Duodenal mucosa (tissue), 2 donors: ENCODE data around the gene C1orf167.

ENCODE experiments used
- H3K27ac ChIP-seq: one replicate; pipeline ENCODE4 v1.7.0; 2013; ENCODE audit warnings: low read depth, low read length
- H3K27me3 ChIP-seq, 2 donors: one replicate each; pipeline ENCODE4 v1.7.0; 2013; ENCODE audit warnings: low read length in 2 of 2, control low read depth in 1 of 2; ENCODE audit not compliant: insufficient read depth in 2 of 2, control insufficient read depth in 1 of 2
- H3K36me3 ChIP-seq, 2 donors: one replicate each; pipeline ENCODE4 v1.7.0; 2013; ENCODE audit warnings: low read length in 2 of 2, control low read depth in 1 of 2; ENCODE audit not compliant: insufficient read depth in 2 of 2, control insufficient read depth in 1 of 2
- H3K4me1 ChIP-seq, 2 donors: one replicate each; pipeline ENCODE4 v1.7.0; 2013; ENCODE audit warnings: low read length in 2 of 2, control low read depth in 1 of 2; ENCODE audit not compliant: insufficient read depth in 2 of 2, control insufficient read depth in 1 of 2
- H3K4me3 ChIP-seq, 2 donors: one replicate each; pipeline ENCODE4 v1.7.0; 2013; ENCODE audit warnings: low read length in 2 of 2, low read depth in 1 of 2
- H3K9ac ChIP-seq, 2 donors: one replicate each; pipeline ENCODE4 v1.7.0; 2013; ENCODE audit warnings: low read length in 2 of 2, low read depth in 1 of 2
- H3K9me3 ChIP-seq, 2 donors: one replicate each; pipeline ENCODE4 v1.7.0; 2013; ENCODE audit warnings: low read length in 2 of 2, control low read depth in 1 of 2; ENCODE audit not compliant: control insufficient read depth in 1 of 2

The C1orf167 gene

GRCh38 chr1:11783556-11783955 is 21.6 kb downstream of the C1orf167 start:
- no peaks in the 10 kb centered on the region for H3K36me3 ChIP-seq
- no peak overlapping the region for H3K4me3 ChIP-seq
- no peaks in the 10 kb centered on the region for H3K9me3 ChIP-seq
- H3K27ac ChIP-seq = no peak overlapping the region
- H3K4me1 ChIP-seq = peaks cover 26 to 34% of the 10 kb centered on the region in 2 donors
- no peak overlapping the region for H3K9ac ChIP-seq
- no peaks in the 10 kb centered on the region for H3K27me3 ChIP-seq

GRCh38 chr1:11784256-11784992 is 22.4 kb downstream of the C1orf167 start:
- H3K27ac ChIP-seq = peak overlapping the region; percentile 10
- H3K36me3 ChIP-seq = peaks cover 0 to under 1% of the 10 kb centered on the region in 2 donors
- peaks cover 30 to 38% of the 10 kb centered on the region in 2 donors for H3K4me1 ChIP-seq
- H3K27me3 ChIP-seq = no peaks in the 10 kb centered on the region
- peak overlapping the region in 1 of 2 donors; percentile 48 for H3K4me3 ChIP-seq
- no peaks in the 10 kb centered on the region for H3K9me3 ChIP-seq
- H3K9ac ChIP-seq = no peak overlapping the region

- peak overlapping the region; percentile 30 to 48 for H3K4me3 ChIP-seq
- H3K36me3 ChIP-seq = peaks cover 0 to 8% of the 10 kb centered on the region in 2 donors
- H3K4me1 ChIP-seq = peaks cover 38 to 45% of the 10 kb centered on the region in 2 donors
- H3K27me3 ChIP-seq = no peaks in the 10 kb centered on the region
- H3K9ac ChIP-seq = no peak overlapping the region
- H3K9me3 ChIP-seq = no peaks in the 10 kb centered on the region
- H3K27ac ChIP-seq = no peak overlapping the region
Observed at GRCh38 chr1:11784993-11785769, 23.2 kb downstream of the C1orf167 start.

GRCh38 chr1:11786168-11786567 is 24.2 kb downstream of the C1orf167 start:
- Histone ChIP-seq H3K4me3 (no peak overlapping the region), H3K9me3 (no peaks in the 10 kb centered on the region), H3K9ac (no peak overlapping the region), H3K36me3 (peaks cover 0 to 13% of the 10 kb centered on the region in 2 donors), H3K27me3 (no peaks in the 10 kb centered on the region), H3K4me1 (peaks cover 46 to 53% of the 10 kb centered on the region in 2 donors), H3K27ac (no peak overlapping the region)

GRCh38 chr1:11787251-11787803 is 25.3 kb downstream of the C1orf167 start:
- Histone ChIP-seq H3K36me3 (peaks cover 5 to 21% of the 10 kb centered on the region in 2 donors), H3K9ac (peak overlapping the region; percentile 6 to 38), H3K9me3 (no peaks in the 10 kb centered on the region), H3K4me1 (peaks cover 53 to 58% of the 10 kb centered on the region in 2 donors), H3K4me3 (peak overlapping the region in 1 of 2 donors; percentile 33), H3K27ac (peak overlapping the region; percentile 39), H3K27me3 (no peaks in the 10 kb centered on the region)

GRCh38 chr1:11787804-11788436 is 25.9 kb downstream of the C1orf167 start:
- H3K36me3 ChIP-seq = peaks cover 7 to 27% of the 10 kb centered on the region in 2 donors
- peaks cover 53 to 58% of the 10 kb centered on the region in 2 donors for H3K4me1 ChIP-seq
- peak overlapping the region in 1 of 2 donors; percentile 38 for H3K9ac ChIP-seq
- H3K4me3 ChIP-seq = no peak overlapping the region
- no peaks in the 10 kb centered on the region for H3K27me3 ChIP-seq
- no peaks in the 10 kb centered on the region for H3K9me3 ChIP-seq
- peak overlapping the region; percentile 11 for H3K27ac ChIP-seq

GRCh38 chr1:11788549-11789053 is 26.6 kb downstream of the C1orf167 start:
- no peak overlapping the region for H3K27ac ChIP-seq
- H3K4me3 ChIP-seq = no peak overlapping the region
- peaks cover 53 to 58% of the 10 kb centered on the region in 2 donors for H3K4me1 ChIP-seq
- H3K27me3 ChIP-seq = no peaks in the 10 kb centered on the region
- H3K36me3 ChIP-seq = peaks cover 8 to 30% of the 10 kb centered on the region in 2 donors
- no peak overlapping the region for H3K9ac ChIP-seq
- no peaks in the 10 kb centered on the region for H3K9me3 ChIP-seq

GRCh38 chr1:11789126-11790067 is 27.4 kb downstream of the C1orf167 start:
- Histone ChIP-seq H3K27me3 (no peaks in the 10 kb centered on the region), H3K9ac (peak overlapping the region; percentile 39 to 44), H3K4me1 (peaks cover 53 to 56% of the 10 kb centered on the region in 2 donors), H3K4me3 (no peak overlapping the region), H3K27ac (peak overlapping the region; percentile 88), H3K9me3 (no peaks in the 10 kb centered on the region), H3K36me3 (peaks cover 16 to 38% of the 10 kb centered on the region in 2 donors)
